Endothelial cell of umbilical vein (primary cell): ENCODE data around the gene TMCC3. TPM values are rescaled to one million over a fixed set of nuclear protein-coding genes. Genes with fewer than 3 reads are reported as not detected.

Experiments
- BruUV-seq: library from RNA; stranded (reverse); fragments of 400-500 nt; replicated peaks from 2 replicates; lab custom pipeline; 2021; lab: Mats Ljungman, UMichigan
- CTCF ChIA-PET: fragments of 300-600, 350-600 bp; sonication (Branson Sonifier 250); formaldehyde crosslinking; loops from one replicate; lab custom pipeline; 2021; ENCODE audit warnings: antibody characterized with exemption, inconsistent platforms; lab: Charles Lee
- POLR2A ChIA-PET: fragments of 300-600, 350-600 bp; sonication (Branson Sonifier 250); formaldehyde crosslinking; loops from one replicate; lab custom pipeline; 2021; ENCODE audit warnings: antibody characterized with exemption, inconsistent platforms; lab: Charles Lee
- DNase-seq: peaks from one replicate; pipeline ENCODE4 v3.0.0-alpha.2; 2011; ENCODE audit warnings: low read depth, low spot score
- FAIRE-seq: peaks from 2 replicates; lab custom pipeline; 2011; peaks lifted over from hg19 to GRCh38; lab: Jason Lieb, UNC
- H2AFZ ChIP-seq: 2 replicates; pipeline ENCODE4 v1.6.0; 2012; ENCODE audit warnings: low read depth, low read length, control low read depth, inconsistent platforms
- H3K27ac ChIP-seq: 2 replicates; pipeline ENCODE4 v1.5.1; 2011; ENCODE audit warnings: low read depth, mild to moderate bottlenecking, control low read depth, low read length, moderate library complexity; ENCODE audit not compliant: insufficient read depth
- H3K27me3 ChIP-seq, 2 experiments: 2 replicates each; pipeline versions ENCODE4 v1.6.0 to v1.6.1; 2011; ENCODE audit warnings: low read length in 2 of 2, mixed read lengths in 1 of 2; ENCODE audit not compliant: control insufficient read depth in 2 of 2, insufficient read depth in 2 of 2
- H3K36me3 ChIP-seq, 2 experiments: 2 replicates in 1 of 2; 3 replicates in 1 of 2; pipeline ENCODE4 v1.5.1; 2011; ENCODE audit warnings: low read length in 2 of 2, mild to moderate bottlenecking in 1 of 2, moderate library complexity in 1 of 2; ENCODE audit not compliant: control insufficient read depth in 2 of 2, insufficient read depth in 2 of 2; ENCODE audit errors: extremely low read depth in 1 of 2
- H3K4me1 ChIP-seq: 3 replicates; pipeline ENCODE4 v1.5.1; 2011; ENCODE audit warnings: mild to moderate bottlenecking, low read length; ENCODE audit not compliant: control insufficient read depth, insufficient read depth; ENCODE audit errors: extremely low read depth
- H3K4me2 ChIP-seq: 2 replicates; pipeline ENCODE4 v1.6.1; 2011; ENCODE audit warnings: low read length, control low read depth, mixed read lengths; ENCODE audit not compliant: insufficient read depth
- H3K4me3 ChIP-seq, 3 experiments: fragments of 200-600 bp in 1 of 3; sonication (generic), shearing (Covaris generic) in 1 of 3; replicated peaks in 1 of 3; 2 replicates each; pipeline ENCODE4 v1.5.1; 2011 to 2016; ENCODE audit warnings: control low read depth in 3 of 3, low read length in 3 of 3, mild to moderate bottlenecking in 2 of 3, inconsistent platforms in 1 of 3, low read depth in 1 of 3, moderate library complexity in 1 of 3; ENCODE audit not compliant: insufficient read depth in 1 of 3
- H3K79me2 ChIP-seq: 2 replicates; pipeline ENCODE4 v1.6.0; 2012; ENCODE audit warnings: low read length, inconsistent platforms; ENCODE audit not compliant: control insufficient read depth, insufficient read depth
- H3K9ac ChIP-seq: replicated peaks from 2 replicates; pipeline ENCODE3; 2011; ENCODE audit warnings: low read length, control low read depth; ENCODE audit not compliant: insufficient read depth; ENCODE audit errors: extremely low read depth
- H3K9me1 ChIP-seq: replicated peaks from 3 replicates; pipeline ENCODE4 v1.6.0; 2011; ENCODE audit warnings: mild to moderate bottlenecking, low read length; ENCODE audit not compliant: control insufficient read depth, insufficient read depth; ENCODE audit errors: extremely low read depth
- H3K9me3 ChIP-seq: replicated peaks from 2 replicates; pipeline ENCODE4 v1.5.1; 2012; ENCODE audit warnings: low read length, inconsistent platforms; ENCODE audit not compliant: control insufficient read depth, insufficient read depth
- H4K20me1 ChIP-seq: replicated peaks from 2 replicates; pipeline ENCODE3; 2011; ENCODE audit warnings: mild to moderate bottlenecking, low read length; ENCODE audit not compliant: control insufficient read depth, insufficient read depth; ENCODE audit errors: extremely low read depth
- CTCF ChIP-seq, 2 donors: IDR thresholded peaks; 1 replicate in 1 of 2; 2 replicates in 1 of 2; pipeline ENCODE4 v1.5.1; 2011; ENCODE audit warnings: low read length in 2 of 2, mild to moderate bottlenecking in 2 of 2, moderate library complexity in 2 of 2, control low read depth in 1 of 2, inconsistent platforms in 1 of 2, low read depth in 1 of 2; ENCODE audit not compliant: insufficient read depth in 1 of 2; ENCODE audit errors: extremely low read depth in 1 of 2
- EZH2 ChIP-seq: IDR thresholded peaks from 2 replicates; pipeline ENCODE4 v1.6.1; 2012; ENCODE audit warnings: borderline replicate concordance, low read depth, mild to moderate bottlenecking, moderate library complexity, low read length, inconsistent platforms; ENCODE audit not compliant: severe bottlenecking
- FOS ChIP-seq: IDR thresholded peaks from 2 replicates; pipeline ENCODE4 v1.6.1; 2011; ENCODE audit warnings: mild to moderate bottlenecking, low read length, moderate library complexity, borderline replicate concordance; ENCODE audit not compliant: insufficient read depth
- GATA2 ChIP-seq: IDR thresholded peaks from 2 replicates; pipeline ENCODE4 v1.7.0; 2011; ENCODE audit warnings: low read depth, mild to moderate bottlenecking, moderate library complexity, mixed read lengths, low read length; ENCODE audit not compliant: insufficient read length, insufficient read depth
- JUN ChIP-seq: IDR thresholded peaks from 2 replicates; pipeline ENCODE4 v1.6.1; 2011; ENCODE audit warnings: borderline replicate concordance, low read depth; ENCODE audit not compliant: insufficient read length, insufficient read depth
- MAX ChIP-seq: IDR thresholded peaks from 2 replicates; pipeline ENCODE4 v1.6.1; 2011; ENCODE audit not compliant: insufficient read depth, insufficient read length
- MYC ChIP-seq: IDR thresholded peaks from one replicate; pipeline ENCODE4 v1.6.1; 2011; ENCODE audit warnings: mild to moderate bottlenecking, low read depth, low read length
- POLR2A ChIP-seq: IDR thresholded peaks from 2 replicates; pipeline ENCODE4 v1.6.1; 2012; ENCODE audit warnings: low read depth, mild to moderate bottlenecking, control low read depth, low read length
- POLR2AphosphoS5 ChIP-seq: IDR thresholded peaks from 2 replicates; pipeline ENCODE4 v1.6.1; 2012; ENCODE audit warnings: low read depth, mild to moderate bottlenecking, control low read depth, low read length, moderate library complexity; ENCODE audit not compliant: insufficient read depth
- dilution Hi-C: fragments of 300-500 bp; cut with MboI; formaldehyde crosslinking; loops from one replicate; pipeline ENCODE4 v1.15.0; 2019; ENCODE audit warnings: low sequenced_read_pairs; ENCODE audit not compliant: extremely low pct_ligation_motif_present
- intact Hi-C: fragments of 100-400 bp; cut with micrococcal nuclease; formaldehyde crosslinking; loops from one replicate; pipeline ENCODE4 v1.10.0; 2022
- polyA plus RNA-seq, 4 experiments: library from polyadenylated mRNA; depleted of rRNA in 3 of 4; stranded (reverse) in 3 of 4; unstranded in 1 of 4; fragments of >200 nt; gene quantifications; 2 replicates each; pipeline versions ENCODE4 v1.2.1 to v1.2.3, GENCODE V29; 2011 to 2012; ENCODE audit warnings: missing spikeins in 1 of 4
- total RNA-seq: library from RNA; stranded (reverse); gene quantifications from 2 replicates; pipeline ENCODE4 v1.2.3, GENCODE V29; 2021

TMCC3 gene
- total and polyA plus RNA-seq, 2 donors (not counting 3 experiments of a cell fraction or from before 2014, with no cell fraction given): 13.5 to 30.4 TPM

GRCh38 chr12:94563286-94563685, 87.1 kb downstream of the TMCC3 start:
- POLR2A ChIA-PET: no interaction called here
- peaks cover 11% of the 10 kb centered on the region for H3K4me1 ChIP-seq
- no peaks in the 10 kb centered on the region for H3K9me3 ChIP-seq
- H3K27me3 ChIP-seq: no peaks in the 10 kb centered on the region
- dilution Hi-C loops: no loop called here
- no peaks in the 10 kb centered on the region for H3K9me1 ChIP-seq
- no peak overlapping the region for H3K27ac ChIP-seq
- FAIRE-seq: no peak
- CTCF ChIA-PET: no interaction called here
- TF ChIP-seq EZH2 (no peak), POLR2AphosphoS5 (no peak), FOS (no peak), JUN (no peak), POLR2A (no peak), CTCF (IDR thresholded peaks at IDR 0.05; ENCODE audit: extremely low read depth in 1 of 2, insufficient read depth in 1 of 2, low read depth in 1 of 2, low read length in 2 of 2) (no peak), MAX (no peak), MYC (no peak), GATA2 (no peak)
- no peak overlapping the region for H3K4me2 ChIP-seq
- no peaks in the 10 kb centered on the region for H3K79me2 ChIP-seq
- no peak overlapping the region for H2AFZ ChIP-seq
- BruUV-seq: no TSS peak
- H3K4me3 ChIP-seq: no peak overlapping the region
- H3K36me3 ChIP-seq: no peaks in the 10 kb centered on the region
- H3K9ac ChIP-seq: no peak overlapping the region
- DNase-seq: no peak
- intact Hi-C loops: no loop called here
- H4K20me1 ChIP-seq: no peaks in the 10 kb centered on the region
